HG02885 (cell line): ENCODE results near the gene LRRC36.
"Not testable (repeated sequence)": the region's sequence is repeated elsewhere in the genome, so short reads cannot be mapped to it uniquely, and the experiment has no call there.

Experiments
- ATAC-seq: cut with Tn5 transposase; IDR thresholded peaks from one replicate; pipeline ENCODE4 v1.9.1; 2021; ENCODE audit warnings: mild to moderate bottlenecking; ENCODE audit not compliant: unreplicated experiment, poor library complexity

LRRC36 gene

GRCh38 chr16:67339453-67339852, 12.8 kb downstream of the LRRC36 start:
- no peak for ATAC-seq

GRCh38 chr16:67341250-67341649, 14.6 kb downstream of the LRRC36 start:
- no peak for ATAC-seq

GRCh38 chr16:67342616-67343015, 16.0 kb downstream of the LRRC36 start:
- ATAC-seq: no peak

DNA sequence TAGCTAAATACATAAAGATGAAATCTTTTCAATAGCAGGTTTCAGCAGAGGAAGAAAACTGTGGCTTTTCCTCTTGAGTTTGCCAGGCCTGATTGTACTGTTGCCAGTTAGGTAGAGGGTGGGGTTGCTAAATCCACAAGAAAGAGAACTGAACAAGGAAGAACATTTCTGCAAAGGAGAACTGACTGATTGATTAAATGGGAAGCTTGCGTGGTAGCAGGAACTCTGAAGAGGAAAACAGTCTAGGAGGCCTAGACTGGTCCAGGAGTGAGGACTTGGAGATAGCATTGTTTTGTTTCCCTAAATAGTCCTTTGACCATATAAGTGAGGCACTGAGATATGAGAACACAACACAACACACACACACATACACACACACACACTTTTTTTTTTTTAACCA, 18.8 kb downstream of the LRRC36 start:
- no peak for ATAC-seq

- no peak for ATAC-seq
These were observed 19.7 kb downstream of the LRRC36 start for GRCh38 chr16:67346341-67346740.

DNA sequence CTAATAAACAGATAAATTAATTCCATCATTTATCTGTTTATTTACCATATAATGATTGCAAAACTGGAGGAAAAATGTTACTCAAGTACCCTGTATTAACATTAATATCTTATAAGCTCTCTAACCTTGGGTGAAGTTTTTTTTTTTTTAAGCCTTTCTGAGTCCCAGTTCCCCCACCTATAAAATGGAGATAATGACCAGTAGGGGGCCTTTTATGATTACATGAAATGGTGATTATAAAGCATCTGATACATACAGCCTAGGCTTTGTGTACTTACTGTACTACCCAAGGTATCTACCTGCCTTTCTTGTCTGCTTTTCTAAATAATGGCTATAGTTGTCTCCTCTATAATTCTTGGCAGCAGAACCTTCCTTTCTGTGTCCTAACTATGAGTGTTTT, 22.6 kb downstream of the LRRC36 start:
- ATAC-seq: no peak

- ATAC-seq: no peak
These were observed 23.7 kb downstream of the LRRC36 start for GRCh38 chr16:67350324-67350723.

- not testable (repeated sequence) for ATAC-seq
These were observed 25.8 kb downstream of the LRRC36 start for GRCh38 chr16:67352463-67352862.

DNA sequence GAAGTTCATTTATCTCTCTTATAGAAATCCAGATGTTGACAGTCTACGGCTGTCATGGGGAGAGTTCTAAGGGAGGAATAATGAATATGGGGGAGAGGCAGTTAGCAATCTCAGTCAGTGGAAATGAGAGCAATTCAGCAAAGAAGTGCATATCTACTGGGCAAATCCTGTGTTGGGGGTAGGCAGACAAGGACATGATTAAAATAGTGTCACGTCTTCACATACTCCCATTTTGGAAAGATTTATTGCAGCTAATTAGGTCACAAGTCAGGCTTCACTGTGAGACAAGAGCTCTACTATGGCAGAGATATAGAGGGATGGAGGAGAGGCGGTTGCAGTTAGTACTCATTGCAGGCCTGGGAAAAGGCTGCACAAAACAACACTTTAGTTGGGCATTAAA, 29.8 kb downstream of the LRRC36 start:
- ATAC-seq: no peak

- ATAC-seq: no peak
These were observed 30.9 kb downstream of the LRRC36 start for GRCh38 chr16:67357561-67357960.

DNA sequence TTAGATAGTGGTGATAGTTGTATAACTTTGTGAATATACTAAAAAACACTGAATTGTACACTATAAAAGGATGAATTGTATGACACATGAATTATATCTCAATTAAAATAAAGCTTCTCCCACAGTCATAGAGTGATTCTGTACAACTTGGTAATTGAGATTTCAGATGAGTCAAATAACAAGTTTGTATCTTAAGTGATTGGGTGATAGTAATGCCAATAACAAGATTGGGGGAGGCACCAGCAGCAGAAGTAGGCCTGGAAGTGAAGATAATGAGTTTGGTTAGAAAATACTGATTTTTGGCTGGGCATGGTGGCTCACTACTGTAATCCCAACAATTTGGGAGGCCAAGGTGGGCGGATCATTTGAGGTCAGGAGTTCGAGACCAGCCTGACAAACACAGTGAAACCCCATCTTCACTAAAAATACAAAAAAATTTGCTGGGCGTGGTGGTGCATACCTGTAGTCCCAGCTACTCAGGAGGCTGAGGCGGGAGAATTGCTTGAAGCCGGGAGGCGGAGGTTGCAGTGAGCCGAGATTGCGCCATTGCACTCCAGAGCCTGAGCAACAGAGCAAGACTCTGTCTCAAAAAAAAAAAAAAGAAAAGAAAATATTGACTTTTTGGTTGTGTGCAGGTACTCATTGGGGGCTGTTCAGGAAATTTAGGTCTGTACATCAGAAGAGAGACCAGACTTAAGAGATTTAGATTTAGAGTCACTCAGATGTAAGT, 33.1 kb downstream of the LRRC36 start:
- not testable (repeated sequence) for ATAC-seq

- ATAC-seq: no peak
These were observed 34.4 kb downstream of the LRRC36 start for GRCh38 chr16:67361038-67361437.

- no peak for ATAC-seq
These were observed 38.1 kb downstream of the LRRC36 start for GRCh38 chr16:67364600-67365235.

DNA sequence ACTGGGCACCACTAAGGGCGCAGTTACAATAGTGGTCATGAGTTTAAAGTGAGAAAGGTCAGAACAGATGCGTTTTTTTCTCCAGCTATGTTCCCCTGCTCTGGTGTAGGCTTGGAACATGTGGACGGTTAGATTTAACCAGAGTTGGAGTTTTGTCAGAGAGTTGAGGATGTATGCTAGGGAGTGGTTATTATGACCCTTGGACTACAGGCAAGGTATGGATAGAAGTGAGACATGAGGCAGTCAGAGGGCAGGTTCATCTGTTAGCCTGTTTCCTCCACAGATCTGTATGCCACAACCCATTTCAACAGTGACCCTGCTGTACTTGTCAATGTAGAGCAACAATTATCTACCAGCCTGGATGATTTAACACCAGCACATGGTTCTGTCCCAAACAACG, 44.0 kb downstream of the LRRC36 start:
- no peak for ATAC-seq

DNA sequence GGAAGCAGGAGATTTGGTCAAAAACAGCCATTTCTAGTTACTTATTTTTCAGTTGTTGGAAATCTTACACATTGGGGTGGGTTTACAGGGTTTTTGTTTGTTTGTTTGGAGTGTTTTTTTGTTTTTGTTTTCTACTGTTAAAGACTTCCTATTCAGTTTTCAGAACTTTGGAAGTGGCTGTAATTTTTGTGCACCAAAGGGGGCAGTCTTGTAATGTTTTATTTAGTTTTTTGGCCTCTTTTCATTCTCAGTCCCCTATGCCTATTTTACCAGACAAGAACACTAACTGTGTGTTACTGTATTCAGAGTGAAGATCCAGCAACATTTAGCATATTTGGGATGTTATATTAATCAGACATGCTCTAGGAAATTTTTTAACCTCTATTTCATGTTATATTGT, 46.0 kb downstream of the LRRC36 start:
- no peak for ATAC-seq

DNA sequence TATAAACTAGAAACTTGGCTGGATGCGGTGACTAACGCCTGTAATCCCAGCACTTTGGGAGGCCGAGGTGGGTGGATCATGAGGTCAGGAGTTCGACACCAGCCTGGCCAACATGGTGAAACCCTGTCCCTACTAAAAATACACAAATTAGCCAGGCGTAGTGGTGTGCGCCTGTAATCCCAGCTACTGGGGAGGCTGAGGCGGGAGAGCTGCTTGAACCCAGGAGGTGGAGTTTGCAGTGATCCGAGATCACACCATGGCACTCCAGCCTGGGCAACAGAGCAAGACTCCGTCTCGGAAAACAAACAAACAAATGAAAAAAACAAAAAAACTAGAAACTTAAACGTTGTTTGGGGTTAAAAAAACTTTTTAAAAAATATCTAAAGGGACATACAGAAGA, 49.4 kb downstream of the LRRC36 start:
- ATAC-seq: not testable (repeated sequence)

GRCh38 chr16:67378642-67379041, 52.0 kb downstream of the LRRC36 start:
- no peak for ATAC-seq

DNA sequence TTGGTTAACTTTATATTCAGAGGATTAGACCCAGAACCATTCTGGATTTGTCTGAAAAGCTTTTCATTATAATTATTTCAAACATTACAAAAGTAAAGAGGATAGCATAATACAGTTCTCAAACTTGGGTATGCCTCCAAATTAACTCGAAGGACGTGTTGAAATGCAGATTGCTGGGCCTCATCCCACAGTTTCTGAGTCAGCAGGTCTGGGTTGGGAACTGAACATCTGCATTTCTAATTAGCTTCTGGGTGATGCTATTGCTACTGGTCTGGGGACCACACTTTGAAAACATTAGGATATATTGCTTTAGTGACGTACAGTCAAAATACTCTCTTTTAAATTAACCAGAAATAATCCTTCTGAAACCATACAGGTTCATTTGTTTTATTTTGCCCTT, 56.7 kb downstream of the LRRC36 start:
- ATAC-seq: no peak

GRCh38 chr16:67384778-67385510, 58.3 kb downstream of the LRRC36 start:
- ATAC-seq: no peak

DNA sequence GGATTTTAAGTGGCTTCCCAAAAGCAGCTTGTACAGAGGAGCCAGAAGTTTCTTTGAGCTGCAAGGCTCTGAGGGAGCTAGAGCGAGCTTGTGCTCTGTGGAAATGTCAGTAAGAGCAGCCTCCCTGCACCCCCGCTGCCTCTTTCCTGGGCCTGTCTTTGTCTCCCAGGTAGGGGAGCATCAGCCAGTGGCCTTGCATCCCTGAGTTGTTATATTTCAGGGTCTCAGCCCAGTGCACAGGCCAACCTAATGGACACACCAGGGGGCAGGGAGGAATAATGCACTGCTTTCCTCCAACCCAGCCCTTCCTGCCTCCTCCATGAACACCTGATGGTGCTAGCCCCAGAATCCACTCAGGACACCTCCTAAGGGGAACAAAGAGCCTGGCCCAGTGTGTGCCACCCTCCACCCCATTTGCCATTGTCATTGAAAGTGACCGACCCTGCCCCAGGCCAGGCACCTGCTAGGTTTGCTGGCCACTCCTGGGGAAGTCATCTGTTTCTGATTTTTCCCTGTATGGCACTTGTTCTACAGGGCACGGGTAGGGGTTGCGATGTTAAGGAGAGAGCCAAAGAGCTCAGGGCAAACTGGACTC, 60.3 kb downstream of the LRRC36 start:
- no peak for ATAC-seq

DNA sequence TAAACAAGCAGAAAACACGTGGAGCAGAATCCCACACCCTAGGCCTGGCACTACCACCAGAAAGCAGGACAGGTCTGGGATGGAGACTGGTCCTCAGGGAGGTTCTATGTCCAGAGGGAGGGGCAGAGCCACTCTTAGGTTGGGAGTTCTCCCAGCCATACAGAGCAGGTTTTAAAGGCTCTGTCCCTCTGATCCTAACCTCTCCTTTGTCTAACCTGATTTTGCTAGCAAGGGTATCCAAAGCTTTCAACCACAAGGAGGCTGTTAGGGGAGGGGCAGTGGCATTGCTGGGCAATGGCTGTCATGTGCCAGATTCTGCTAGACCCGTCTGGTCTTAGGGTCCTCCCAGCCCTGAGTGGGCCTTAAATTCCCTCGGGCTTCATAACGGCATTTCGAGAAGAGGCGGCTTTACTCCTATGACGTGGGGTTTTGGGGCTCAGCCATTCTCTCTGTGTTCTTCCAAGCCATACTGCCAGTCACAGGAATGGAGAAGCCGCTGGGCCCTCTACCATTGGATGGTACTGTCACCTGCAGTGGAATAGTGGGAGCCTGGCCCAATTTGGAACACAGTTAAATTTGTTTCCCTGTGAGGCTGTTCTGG, 61.0 kb downstream of the LRRC36 start:
- no peak for ATAC-seq
